Measurements from ENCODE around the gene OR4C3.
"Not testable (repeated sequence)": the region's sequence is repeated elsewhere in the genome, so short reads cannot be mapped to it uniquely, and the experiment has no call there.

The OR4C3 gene

DNA sequence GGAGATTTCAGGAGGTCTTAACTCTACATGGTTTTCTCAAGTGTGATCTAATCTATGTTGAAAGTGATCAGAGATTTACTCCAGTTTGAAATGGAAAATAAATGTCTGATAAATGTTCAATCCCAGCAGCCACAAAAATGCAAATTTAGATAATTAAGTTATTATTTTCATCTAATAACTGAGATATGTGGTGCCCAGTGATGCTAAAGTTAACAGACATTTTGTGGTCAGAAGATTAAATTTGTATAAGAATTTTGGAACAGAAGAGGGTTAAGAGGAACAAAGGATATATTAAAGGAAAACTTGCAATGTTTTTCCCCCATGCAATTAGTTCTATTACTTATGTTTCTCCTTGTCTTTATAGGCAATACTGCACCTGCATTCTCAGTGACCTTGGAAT lies at the start of gene OR4C3:
Gene OR4C3, plus strand, starts transcription at position 301 of the 400 bp plus-strand sequence. CDS start 102 bp downstream, outside the sequence.
- not testable (repeated sequence) for DNase-seq (ENCODE audit: low read depth)

DNA sequence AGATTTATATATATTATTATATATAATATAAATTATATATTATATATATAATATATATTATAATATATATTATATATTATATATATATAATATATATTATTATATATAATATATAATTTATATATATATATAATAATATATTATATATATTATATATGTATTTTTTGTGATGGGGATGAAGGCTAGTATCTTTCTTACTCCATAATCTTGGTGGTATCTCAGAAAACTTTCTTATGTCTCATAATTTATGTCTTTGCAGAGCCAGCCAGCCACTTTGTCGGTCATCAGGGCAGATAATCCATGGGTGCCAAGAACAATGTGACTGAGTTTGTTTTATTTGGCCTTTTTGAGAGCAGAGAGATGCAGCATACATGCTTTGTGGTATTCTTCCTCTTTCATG lies 18.8 kb upstream of the OR4C3 start, which contains the start of gene OR4S1:
Gene OR4S1, plus strand, starts transcription at position 301 of the 400 bp plus-strand sequence. Its CDS starts 0 bp downstream, at position 301.
- no peak for DNase-seq (ENCODE audit: low read depth)

DNA sequence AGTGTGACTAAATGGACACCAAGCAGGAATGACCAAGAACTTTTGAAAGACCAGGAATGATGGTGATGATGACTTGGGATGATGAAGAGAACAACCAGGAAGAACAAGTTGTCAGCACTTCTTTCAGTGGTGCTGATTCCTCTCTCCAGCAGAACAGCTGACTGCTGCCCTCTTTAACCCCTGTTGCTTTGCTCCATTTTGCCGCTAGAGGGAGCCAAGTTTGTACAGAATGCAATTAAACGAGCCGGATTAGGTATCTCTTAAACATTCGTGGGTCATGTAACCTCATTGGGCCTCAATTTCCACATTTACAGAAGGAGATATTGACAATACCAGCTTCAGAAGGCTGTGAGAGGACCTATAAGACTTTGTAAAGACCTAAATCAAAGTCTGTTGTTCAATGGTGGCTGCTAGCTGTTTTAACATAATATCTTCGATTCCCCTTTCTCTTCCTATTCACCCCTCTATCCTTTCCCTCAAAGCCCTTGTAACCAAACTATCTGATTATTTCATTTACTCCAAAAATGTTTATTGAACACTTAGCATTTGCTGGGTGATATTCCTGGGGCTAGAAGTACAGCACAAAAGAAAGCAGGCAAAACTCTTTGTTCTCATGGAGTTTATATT lies 16.8 kb upstream of the OR4C3 start:
- DNase-seq (ENCODE audit: low read depth) = peak; percentile 59

DNA sequence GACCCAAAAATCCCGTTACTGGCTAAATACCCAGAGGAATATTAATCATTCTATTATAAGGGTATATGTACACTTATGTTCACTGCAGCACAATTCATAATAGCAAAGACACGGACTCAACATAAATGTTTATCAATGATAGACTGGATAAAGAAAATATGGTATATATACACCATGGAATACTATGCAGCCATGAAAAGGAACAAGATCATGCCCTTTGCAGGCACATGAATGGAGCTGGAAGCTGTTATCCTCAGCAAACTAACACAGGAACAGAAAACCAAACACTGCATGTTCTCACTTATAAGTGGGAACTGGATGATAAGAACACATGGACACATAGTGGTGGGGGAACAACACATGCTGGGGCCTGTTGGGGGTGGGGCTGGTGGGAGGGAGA lies 11.1 kb upstream of the OR4C3 start:
- DNase-seq (ENCODE audit: low read depth) = not testable (repeated sequence)

DNA sequence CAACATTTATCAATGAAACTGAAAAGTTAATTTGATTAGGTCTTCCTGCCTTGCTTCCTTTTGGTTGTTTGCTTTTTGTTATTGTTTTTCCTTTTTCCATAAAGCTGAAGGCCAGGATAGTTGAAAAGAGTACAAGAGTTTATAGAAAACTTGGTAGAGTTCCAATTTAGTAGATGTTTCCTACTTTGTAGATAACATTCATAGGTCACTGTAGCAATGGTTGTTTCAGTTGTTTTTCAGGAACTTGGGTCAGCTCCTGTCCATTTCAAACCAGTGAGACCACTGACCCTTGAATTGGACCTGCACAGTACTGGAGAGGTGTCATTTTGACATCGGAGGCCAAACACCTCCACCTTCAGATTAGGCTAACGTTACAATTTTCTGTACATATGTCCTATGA lies 4.9 kb upstream of the OR4C3 start:
- not testable (repeated sequence) for DNase-seq (ENCODE audit: low read depth)

DNA sequence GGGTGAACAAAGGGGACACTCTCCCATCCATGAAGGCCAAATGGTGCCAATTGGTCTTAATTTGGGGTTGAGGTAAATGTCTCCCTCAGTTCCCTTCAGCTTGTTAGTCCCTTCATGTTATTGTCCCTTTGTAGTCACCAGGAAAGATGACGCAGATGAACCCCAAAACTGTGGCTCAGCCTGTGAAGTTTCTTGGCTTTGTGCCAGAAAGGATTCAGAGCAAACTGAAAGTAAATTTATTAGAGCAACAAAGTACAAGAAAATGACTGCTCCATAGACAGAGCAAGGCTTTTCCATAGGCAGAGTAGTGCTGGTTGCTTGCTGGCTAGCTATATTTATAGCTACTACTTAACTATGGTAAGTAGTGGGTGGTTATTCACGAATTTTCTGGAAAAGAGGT lies 16.7 kb downstream of the OR4C3 start:
- no peak for DNase-seq (ENCODE audit: low read depth)

DNA sequence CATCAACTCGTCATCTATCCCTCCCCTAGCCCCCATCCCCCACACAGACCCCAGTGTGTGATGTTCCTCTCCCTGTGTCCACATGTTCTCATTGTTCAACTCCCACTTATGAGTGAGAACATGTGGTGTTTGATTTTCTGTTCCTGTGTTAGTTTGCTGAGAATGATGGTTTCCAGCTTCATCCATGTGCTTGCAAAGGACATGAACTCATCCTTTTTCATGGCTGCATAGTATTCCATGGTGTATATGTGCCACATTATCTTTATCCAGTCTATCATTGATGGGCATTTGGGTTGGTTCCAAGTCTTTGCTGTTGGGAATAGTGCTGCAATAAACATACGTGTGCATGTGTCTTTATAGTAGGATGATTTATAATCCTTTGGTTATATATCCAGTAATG lies 17.8 kb downstream of the OR4C3 start:
- DNase-seq (ENCODE audit: low read depth) = not testable (repeated sequence)

DNA sequence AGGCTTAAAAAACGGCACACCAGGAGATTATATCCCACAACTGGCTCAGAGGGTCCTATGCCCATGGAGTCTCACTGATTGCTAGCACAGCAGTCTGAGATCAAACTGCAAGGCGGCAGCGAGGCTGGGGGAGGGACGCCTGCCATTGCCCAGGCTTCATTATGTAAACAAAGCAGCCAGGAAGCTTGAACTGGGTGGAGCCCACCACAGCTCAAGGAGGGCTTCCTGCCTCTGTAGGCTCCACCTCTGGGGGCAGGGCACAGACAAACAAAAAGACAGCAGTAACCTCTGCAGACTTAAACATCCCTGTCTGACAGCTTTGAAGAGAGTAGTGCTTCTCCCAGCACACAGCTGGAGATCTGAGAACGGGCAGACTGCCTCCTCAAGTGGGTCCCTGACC lies 21.6 kb downstream of the OR4C3 start:
- not testable (repeated sequence) for DNase-seq (ENCODE audit: low read depth)

DNA sequence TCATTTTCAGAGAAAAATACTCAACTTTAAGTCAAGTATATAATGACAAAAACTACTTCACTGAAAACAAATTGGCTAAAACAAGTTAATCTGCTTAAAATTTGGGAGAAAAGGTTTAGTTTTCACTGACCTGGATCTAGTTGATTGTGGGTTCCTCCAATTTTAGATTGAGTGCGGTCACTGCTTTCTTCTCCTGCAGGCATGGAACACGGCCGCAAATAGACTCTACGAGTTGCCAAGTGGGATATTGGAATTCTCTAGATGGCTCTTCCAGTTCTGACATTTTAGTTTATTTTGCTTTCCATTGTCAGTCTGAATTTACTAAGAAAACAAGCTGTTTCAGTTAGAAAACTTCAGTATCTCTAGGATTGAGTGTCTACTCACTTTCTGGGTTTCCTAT lies 29.3 kb downstream of the OR4C3 start:
- no peak for DNase-seq (ENCODE audit: low read depth)

DNA sequence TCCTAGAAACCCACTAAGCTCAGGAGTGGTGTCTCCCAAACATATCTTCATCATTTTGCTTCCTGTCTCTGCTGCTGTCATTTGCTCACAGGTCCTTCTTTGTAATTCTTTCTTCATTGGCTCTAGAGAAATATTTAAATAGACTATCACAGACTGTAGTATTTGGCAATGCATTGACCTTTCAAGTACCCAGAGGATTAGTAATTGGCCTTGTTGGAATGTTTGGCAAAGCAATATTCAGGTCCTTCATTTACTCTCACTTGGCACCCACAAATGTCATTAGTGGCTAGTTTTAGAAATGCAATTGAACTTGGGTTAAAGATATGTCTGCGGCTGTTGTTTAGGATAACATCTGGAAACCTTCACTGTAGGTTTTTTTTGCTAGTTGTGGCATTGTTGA lies 30.0 kb downstream of the OR4C3 start:
- DNase-seq (ENCODE audit: low read depth) = no peak

DNA sequence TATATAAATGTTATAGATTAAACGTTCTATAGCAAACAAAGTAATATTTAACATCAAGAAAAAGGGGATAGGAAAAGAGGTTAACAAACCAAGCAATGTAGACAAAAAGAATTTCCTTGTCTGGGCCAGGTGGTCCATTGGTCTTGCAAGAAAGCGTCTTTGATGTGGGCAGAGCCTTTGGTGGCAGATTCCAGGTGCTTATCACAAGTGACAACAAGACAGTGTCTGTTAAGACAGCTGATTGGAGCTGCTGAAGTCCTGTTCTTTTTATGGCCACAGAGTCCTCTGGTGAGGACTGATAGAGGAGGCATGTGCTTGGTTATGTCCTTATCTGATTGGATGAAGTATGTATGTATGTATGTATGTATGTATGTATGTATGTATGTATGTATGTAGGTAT lies 36.6 kb downstream of the OR4C3 start:
- DNase-seq (ENCODE audit: low read depth) = not testable (repeated sequence)

DNA sequence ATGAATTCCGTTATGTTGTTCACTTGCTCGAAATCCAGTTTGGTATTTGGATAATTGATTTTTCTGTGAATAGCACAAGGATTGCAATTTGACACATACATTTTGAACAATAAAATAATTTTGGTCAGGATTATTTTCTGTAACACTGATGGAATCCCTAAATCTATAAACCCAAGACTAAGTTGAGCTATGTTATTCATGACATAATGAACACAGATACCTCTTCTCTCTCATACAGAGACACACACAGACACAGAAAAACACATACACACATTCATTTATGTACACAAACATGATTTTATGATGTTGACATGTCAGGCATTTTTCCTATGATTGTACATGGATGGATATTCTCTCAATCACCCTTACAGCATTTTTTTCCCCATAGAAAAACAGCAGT lies 41.6 kb downstream of the OR4C3 start, which contains the start of gene OR4C5:
Gene OR4C5, minus strand, starts transcription at position 101 of the 400 bp plus-strand sequence. Its CDS starts 0 bp downstream, at position 101.
- DNase-seq (ENCODE audit: low read depth) = no peak
